ENCODE measurements around the gene PKP1. TPM values are rescaled to one million over a fixed set of nuclear protein-coding genes. Genes with fewer than 3 reads are reported as not detected.

The PKP1 gene
- total RNA-seq, 1 donor from 2014 or later, result 0.15 TPM

GRCh38 chr1:201260648-201261311, 22.5 kb upstream of the PKP1 start:
- no peak for DNase-seq (ENCODE audit: low read depth)

GRCh38 chr1:201261771-201262547, 21.3 kb upstream of the PKP1 start:
- no peak for DNase-seq (ENCODE audit: low read depth)

DNA sequence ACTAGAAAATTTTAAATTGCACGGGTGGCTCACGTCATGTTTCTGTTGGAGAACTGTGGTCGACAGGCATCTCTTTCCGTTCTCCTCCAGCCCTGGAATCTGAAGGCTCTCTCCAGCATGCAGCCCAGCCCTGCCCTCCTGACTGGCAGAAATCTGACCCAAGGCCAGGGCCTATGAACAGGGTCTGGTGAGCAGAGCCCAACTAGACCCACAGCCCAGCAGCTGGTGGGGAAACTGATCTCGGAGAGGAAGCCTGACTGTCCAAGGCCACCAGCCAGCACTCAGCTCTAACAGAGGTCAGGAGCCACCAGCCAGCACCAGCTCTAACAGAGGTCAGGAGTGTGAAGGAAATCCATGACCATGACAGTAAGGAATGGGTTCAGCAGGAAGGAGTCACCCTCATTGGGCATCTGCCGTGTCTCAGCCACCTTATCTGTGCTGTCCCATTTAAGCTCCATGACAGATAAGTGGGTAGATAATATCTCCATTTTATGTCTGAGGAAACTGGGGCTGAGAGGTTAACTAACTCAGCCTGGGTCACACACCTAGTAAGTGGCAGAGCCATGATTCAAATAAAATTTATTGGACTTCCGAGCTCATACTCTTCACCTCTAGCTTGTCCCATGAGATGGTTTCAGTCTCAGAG, 20.2 kb upstream of the PKP1 start:
- DNase-seq (ENCODE audit: low read depth), result no peak

- DNase-seq (ENCODE audit: low read depth), result no peak
Observed at GRCh38 chr1:201264072-201264471, 19.2 kb upstream of the PKP1 start.

DNA sequence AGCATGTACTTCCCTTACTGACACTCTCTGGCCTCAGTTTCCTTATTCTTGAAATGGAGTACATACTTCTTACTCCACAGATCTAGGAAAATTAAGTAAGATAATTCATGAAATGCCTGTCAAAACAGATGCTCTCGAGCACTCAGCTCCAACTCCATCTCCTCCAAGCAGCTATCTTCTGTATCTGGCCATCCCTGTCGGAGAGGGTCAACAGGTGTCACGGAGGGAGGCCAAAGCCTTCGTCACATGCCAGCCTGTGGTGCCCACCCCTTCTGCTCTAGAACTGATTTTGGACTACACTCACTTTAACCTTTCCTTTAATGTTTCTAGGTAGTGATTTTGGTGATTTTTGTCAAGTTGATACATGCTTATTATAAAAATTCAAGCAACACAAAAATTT, 18.8 kb upstream of the PKP1 start:
- no peak for DNase-seq (ENCODE audit: low read depth)

DNA sequence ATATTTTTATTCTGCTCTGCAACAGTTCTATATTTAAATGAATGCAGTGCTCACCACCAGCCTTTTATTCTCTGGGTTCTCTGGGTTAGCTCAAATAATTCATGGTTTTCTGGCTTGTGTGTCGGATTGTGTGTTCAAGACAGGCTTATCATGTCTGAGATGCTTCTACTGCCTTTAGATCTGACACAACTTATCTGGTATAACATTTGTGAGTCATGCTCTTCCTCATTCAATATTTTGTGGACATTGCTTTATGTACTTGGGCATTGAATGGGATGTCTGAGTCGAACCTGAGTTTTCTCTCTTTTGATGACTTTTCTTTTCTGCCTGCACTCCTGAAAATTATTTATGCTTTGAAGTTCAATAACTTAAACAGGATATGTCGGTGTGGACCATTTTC, 17.6 kb upstream of the PKP1 start:
- no peak for DNase-seq (ENCODE audit: low read depth)

DNA sequence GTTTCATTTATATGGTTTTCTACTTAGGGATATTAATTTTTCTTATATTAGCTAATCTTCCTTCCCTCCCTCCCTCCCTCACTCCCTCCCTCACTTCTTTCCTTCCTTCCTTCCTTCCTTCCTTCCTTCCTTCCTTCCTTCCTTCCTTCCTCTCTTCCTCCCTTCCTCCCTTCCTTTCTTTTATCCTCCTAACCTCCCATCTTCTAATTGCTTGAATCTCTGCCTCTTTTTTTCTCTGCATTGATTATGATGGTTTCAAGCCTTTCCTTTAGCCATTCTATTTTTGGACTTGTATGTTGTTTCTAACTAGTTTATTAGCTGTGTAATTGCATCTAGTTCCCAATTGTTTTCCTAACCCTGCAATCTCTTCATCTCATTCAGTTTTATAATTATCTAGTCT, 17.0 kb upstream of the PKP1 start:
- DNase-seq (ENCODE audit: low read depth), result no peak

DNA sequence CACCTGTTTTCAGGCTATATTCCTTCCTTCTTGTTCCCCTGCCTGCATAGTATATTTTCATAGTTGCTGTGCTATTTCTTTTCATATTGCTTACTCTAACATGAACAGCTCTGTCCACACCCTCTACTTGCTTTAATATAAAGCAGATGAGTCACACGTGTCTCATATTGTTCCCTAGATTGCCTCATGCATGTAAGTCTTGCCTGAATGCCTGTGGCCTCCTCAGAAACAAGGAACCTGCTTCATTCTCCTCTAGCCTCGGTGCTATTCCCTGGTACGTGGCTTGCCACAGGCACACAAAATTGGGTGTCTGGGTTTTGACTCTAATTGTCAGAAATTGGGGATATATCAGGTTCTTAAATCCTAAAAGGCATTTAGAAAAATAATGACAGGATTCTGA, 16.5 kb upstream of the PKP1 start:
- DNase-seq (ENCODE audit: low read depth), result peak; percentile 89

GRCh38 chr1:201267481-201268229, 15.7 kb upstream of the PKP1 start:
- peak; percentile 41 for DNase-seq (ENCODE audit: low read depth)

DNA sequence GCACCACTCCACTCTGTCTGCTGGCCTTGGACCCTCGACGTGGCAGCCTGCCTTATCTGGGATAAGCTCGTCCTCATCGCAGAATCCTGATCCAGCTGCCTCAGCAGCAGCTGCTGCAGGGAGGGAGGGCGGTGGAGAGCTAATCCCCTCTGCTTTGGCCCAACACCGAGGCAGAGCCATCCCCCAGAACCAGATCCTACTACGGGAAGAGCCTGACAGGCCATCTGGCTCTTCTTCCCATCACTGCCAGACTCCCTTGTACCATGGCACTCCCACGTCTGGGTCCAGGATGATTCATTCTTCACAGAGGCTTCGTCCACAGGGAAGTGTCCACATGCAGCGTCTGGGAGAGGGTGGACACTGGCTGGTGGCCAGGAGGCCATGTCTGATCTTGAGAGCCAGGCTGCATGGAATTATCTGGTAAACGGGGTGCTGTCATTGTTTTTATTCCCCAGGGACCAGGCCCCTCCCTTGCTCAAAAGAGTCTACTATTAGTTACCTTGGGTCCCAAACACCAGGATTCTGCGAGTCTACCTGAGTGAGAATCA, 14.6 kb upstream of the PKP1 start:
- DNase-seq (ENCODE audit: low read depth), result peak; percentile 65

- DNase-seq (ENCODE audit: low read depth), result no peak
Observed at GRCh38 chr1:201269281-201269680, 14.0 kb upstream of the PKP1 start.

- no peak for DNase-seq (ENCODE audit: low read depth)
Observed at GRCh38 chr1:201269900-201270410, 13.4 kb upstream of the PKP1 start.

DNA sequence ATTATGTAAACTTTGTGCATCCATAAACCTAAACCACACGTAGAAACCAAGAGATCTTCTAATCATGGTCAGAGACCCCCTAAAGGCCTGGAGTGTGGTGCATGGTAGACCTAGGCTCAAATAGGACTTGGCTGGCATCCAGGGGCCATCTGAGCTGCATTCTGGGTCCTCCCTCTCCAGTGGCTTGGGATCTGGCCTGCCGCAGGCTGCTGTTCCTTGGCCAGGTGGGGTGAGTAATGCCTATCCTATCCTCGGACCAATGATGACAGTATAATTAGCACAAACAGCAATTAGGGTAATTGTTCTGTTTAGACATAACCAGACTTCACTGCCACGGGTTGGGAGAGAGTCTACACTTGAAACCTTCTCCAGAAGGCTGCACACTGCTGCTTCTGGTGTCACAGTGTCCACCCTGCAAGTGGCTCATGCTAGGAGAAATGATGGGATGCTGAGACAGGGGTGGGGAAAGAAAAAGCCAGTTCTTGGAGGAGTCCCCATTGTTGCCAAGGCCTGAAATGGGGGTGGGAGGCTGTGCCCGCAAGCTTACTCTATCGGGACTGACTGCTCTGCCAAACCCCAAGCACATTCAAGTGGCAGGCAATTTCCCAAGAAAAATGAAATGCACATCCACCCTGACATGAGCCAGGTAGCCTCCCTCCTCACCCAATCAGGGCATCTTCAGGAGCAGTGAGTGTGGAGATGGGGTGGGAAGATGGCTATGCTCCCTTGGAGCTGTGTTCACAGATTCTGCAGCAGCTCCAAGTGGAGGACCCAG, 12.5 kb upstream of the PKP1 start:
- DNase-seq (ENCODE audit: low read depth), result no peak

DNA sequence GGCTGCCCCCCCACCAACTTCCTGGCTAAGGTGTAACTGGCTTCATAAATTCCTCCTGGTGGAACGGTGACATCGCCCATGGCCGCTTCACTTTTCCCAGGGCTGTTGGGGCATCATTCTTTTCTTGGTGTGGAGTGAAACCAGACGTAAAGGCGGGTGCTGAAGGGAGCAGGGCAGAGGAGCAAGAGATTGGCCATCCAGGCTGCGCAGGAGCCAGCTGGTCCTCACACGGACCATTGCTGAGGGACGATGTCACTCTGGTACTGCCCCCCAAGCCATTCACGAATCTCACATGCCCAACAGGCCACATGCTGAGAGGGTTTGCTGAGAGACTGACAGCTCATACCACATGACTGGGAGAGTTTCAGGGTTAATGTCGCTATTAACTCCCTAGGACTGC, 10.5 kb upstream of the PKP1 start:
- no peak for DNase-seq (ENCODE audit: low read depth)

- DNase-seq (ENCODE audit: low read depth), result no peak
Observed at GRCh38 chr1:201274616-201275252, 8.6 kb upstream of the PKP1 start.

GRCh38 chr1:201275253-201275666, 8.0 kb upstream of the PKP1 start:
- peak; percentile 85 for DNase-seq (ENCODE audit: low read depth)

GRCh38 chr1:201276891-201277290, 6.4 kb upstream of the PKP1 start:
- no peak for DNase-seq (ENCODE audit: low read depth)

GRCh38 chr1:201277441-201277840, 5.9 kb upstream of the PKP1 start:
- DNase-seq (ENCODE audit: low read depth), result no peak

DNA sequence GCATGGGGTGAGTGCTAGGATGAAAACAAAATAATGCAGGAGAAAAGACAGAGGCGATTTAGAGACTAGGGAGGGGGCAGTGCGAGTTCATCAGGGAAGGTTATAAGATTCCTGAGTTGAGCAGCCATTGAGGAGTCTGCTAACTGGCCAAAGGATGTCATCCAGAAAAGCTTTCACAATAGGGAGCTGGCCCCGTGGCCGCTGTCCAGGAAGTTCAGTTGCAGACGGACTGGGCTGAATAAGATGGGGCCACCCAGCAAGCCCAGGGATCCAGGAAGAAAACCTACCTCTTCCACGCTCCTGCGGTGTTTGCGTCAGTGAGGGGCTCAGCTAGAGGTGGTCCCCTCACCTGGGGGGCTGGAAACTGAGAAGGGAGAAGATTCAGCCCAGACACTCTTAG, 4.0 kb upstream of the PKP1 start:
- DNase-seq (ENCODE audit: low read depth), result no peak

GRCh38 chr1:201280884-201281283, 2.4 kb upstream of the PKP1 start:
- DNase-seq (ENCODE audit: low read depth), result no peak
